WTC11 (cell line): Measurements from ENCODE around the gene CDH22. TPM values are rescaled to one million over a fixed set of nuclear protein-coding genes. Genes with fewer than 3 reads are reported as not detected.
A peak's percentile ranks its signal among the peaks of the same experiment; 100 is the strongest.

Experiments used
- ATAC-seq: fragments of 200-7000 bp; cut with Tn5 transposase; 2 replicates; pipeline ENCODE4 v1.10.0; 2021; ENCODE audit warnings: mild to moderate bottlenecking, moderate library complexity
- CTCF ChIA-PET: fragments of 300-600 bp; sonication (Branson Sonifier 250); formaldehyde crosslinking; loops from one replicate; lab custom pipeline; 2021; ENCODE audit warnings: antibody characterized with exemption; lab: Charles Lee
- POLR2A ChIA-PET: fragments of 350-600 bp; sonication (Branson Sonifier 250); formaldehyde crosslinking; loops from one replicate; lab custom pipeline; 2021; ENCODE audit warnings: antibody characterized with exemption; lab: Charles Lee
- DNase-seq: peaks from one replicate; pipeline ENCODE4 v3.0.0; 2021; ENCODE audit warnings: low spot score
- H3K27ac Mint-ChIP-seq: 2 replicates; pipeline ENCODE4 v1.8.0; 2021; ENCODE audit warnings: mixed read lengths
- H3K27me3 Mint-ChIP-seq: 2 replicates; pipeline ENCODE4 v1.8.0; 2021; ENCODE audit warnings: low read depth, mild to moderate bottlenecking, moderate library complexity, mixed read lengths
- H3K36me3 Mint-ChIP-seq: 2 replicates; pipeline ENCODE4 v1.8.0; 2021; ENCODE audit warnings: mixed read lengths
- H3K4me1 Mint-ChIP-seq: 2 replicates; pipeline ENCODE4 v1.8.0; 2022; ENCODE audit warnings: mixed read lengths
- H3K4me3 Mint-ChIP-seq: 2 replicates; pipeline ENCODE4 v1.8.0; 2021; ENCODE audit warnings: mild to moderate bottlenecking, moderate library complexity, mixed read lengths
- H3K9me3 Mint-ChIP-seq: 2 replicates; pipeline ENCODE4 v1.8.0; 2021; ENCODE audit warnings: mixed read lengths
- AR ChIP-seq: fragments of 250-450 bp; sonication (Bioruptor Pico); IDR thresholded peaks from 2 replicates; pipeline ENCODE4 v1.9.0; 2021; ENCODE audit warnings: mild to moderate bottlenecking
- ARID4B ChIP-seq: sonication (generic); formaldehyde crosslinking; IDR thresholded peaks from 2 replicates; pipeline ENCODE4 v1.8.0; 2023; ENCODE audit warnings: missing genetic modification reagents, mild to moderate bottlenecking, borderline replicate concordance
- CREB1 ChIP-seq: sonication (generic); formaldehyde crosslinking; IDR thresholded peaks from 2 replicates; pipeline ENCODE4 v1.8.0; 2023; ENCODE audit warnings: mild to moderate bottlenecking, missing genetic modification reagents
- ELF4 ChIP-seq: sonication (generic); formaldehyde crosslinking; IDR thresholded peaks from 2 replicates; pipeline ENCODE4 v1.8.1; 2022; ENCODE audit warnings: low read depth, mild to moderate bottlenecking, moderate library complexity, missing genetic modification reagents
- ESRRA ChIP-seq: sonication (generic); formaldehyde crosslinking; IDR thresholded peaks from 2 replicates; pipeline ENCODE4 v1.8.1; 2022; ENCODE audit warnings: mild to moderate bottlenecking, missing genetic modification reagents, borderline replicate concordance
- ETV6 ChIP-seq: sonication (generic); formaldehyde crosslinking; IDR thresholded peaks from 2 replicates; pipeline ENCODE4 v1.8.1; 2022; ENCODE audit warnings: mild to moderate bottlenecking, missing genetic modification reagents
- GABPB1 ChIP-seq: sonication (generic); formaldehyde crosslinking; IDR thresholded peaks from 2 replicates; pipeline ENCODE4 v1.8.1; 2023; ENCODE audit warnings: mild to moderate bottlenecking, missing genetic modification reagents
- JAZF1 ChIP-seq: fragments of 250-450 bp; sonication (Bioruptor Pico); IDR thresholded peaks from 2 replicates; pipeline ENCODE4 v1.9.0; 2021; ENCODE audit warnings: moderate library complexity, mild to moderate bottlenecking, inconsistent platforms
- JUN ChIP-seq: sonication (generic); formaldehyde crosslinking; IDR thresholded peaks from 2 replicates; pipeline ENCODE4 v1.8.0; 2023; ENCODE audit warnings: mild to moderate bottlenecking, missing genetic modification reagents
- MLX ChIP-seq: sonication (generic); formaldehyde crosslinking; IDR thresholded peaks from 2 replicates; pipeline ENCODE4 v1.8.1; 2023; ENCODE audit warnings: mild to moderate bottlenecking, missing genetic modification reagents, moderate library complexity
- NFYB ChIP-seq: sonication (generic); formaldehyde crosslinking; conservative IDR thresholded peaks from 2 replicates; pipeline ENCODE4 v1.8.0; 2022; ENCODE audit warnings: low read depth, missing genetic modification reagents
- NR1H2 ChIP-seq: sonication (generic); formaldehyde crosslinking; IDR thresholded peaks from 2 replicates; pipeline ENCODE4 v1.9.0; 2021; ENCODE audit warnings: mild to moderate bottlenecking, moderate library complexity, missing genetic modification reagents
- PRRX2 ChIP-seq: fragments of 250-450 bp; sonication (Bioruptor Pico); IDR thresholded peaks from 2 replicates; pipeline ENCODE4 v1.8.0; 2021; ENCODE audit warnings: mild to moderate bottlenecking
- ZMAT4 ChIP-seq: fragments of 250-450 bp; sonication (Bioruptor Pico); IDR thresholded peaks from 2 replicates; pipeline ENCODE4 v1.9.0; 2021; ENCODE audit warnings: mild to moderate bottlenecking
- ZNF121 ChIP-seq: sonication (generic); formaldehyde crosslinking; IDR thresholded peaks from 2 replicates; pipeline ENCODE4 v1.8.0; 2023; ENCODE audit warnings: missing genetic modification reagents
- ZNF263 ChIP-seq: sonication (generic); formaldehyde crosslinking; IDR thresholded peaks from 2 replicates; pipeline ENCODE4 v1.8.1; 2022; ENCODE audit warnings: low read depth, mild to moderate bottlenecking, moderate library complexity, missing genetic modification reagents
- ZNF423 ChIP-seq: fragments of 250-450 bp; sonication (Bioruptor Pico); IDR thresholded peaks from 2 replicates; pipeline ENCODE4 v2.1.2; 2022; ENCODE audit warnings: mild to moderate bottlenecking, moderate library complexity
- total RNA-seq: library from RNA; stranded (reverse); gene quantifications from 3 replicates; pipeline ENCODE4 v1.2.3, GENCODE V29; 2021
- TF ChIP-seq, protein P1 (sequence below): sonication (generic); formaldehyde crosslinking; IDR thresholded peaks from 2 replicates; pipeline ENCODE4 v1.8.1; 2023; ENCODE audit warnings: mild to moderate bottlenecking, missing genetic modification reagents, borderline replicate concordance
- TF ChIP-seq, protein P2 (sequence below): sonication (generic); formaldehyde crosslinking; IDR thresholded peaks from 2 replicates; pipeline ENCODE4 v1.8.0; 2023; ENCODE audit warnings: mild to moderate bottlenecking, missing genetic modification reagents

The CDH22 gene
- total RNA-seq, 1 experiment from 2014 or later: 0.13 TPM

GRCh38 chr20:46237736-46238135 lies 70.6 kb downstream of the CDH22 start (continued):
- TF ChIP-seq, protein P1, sequence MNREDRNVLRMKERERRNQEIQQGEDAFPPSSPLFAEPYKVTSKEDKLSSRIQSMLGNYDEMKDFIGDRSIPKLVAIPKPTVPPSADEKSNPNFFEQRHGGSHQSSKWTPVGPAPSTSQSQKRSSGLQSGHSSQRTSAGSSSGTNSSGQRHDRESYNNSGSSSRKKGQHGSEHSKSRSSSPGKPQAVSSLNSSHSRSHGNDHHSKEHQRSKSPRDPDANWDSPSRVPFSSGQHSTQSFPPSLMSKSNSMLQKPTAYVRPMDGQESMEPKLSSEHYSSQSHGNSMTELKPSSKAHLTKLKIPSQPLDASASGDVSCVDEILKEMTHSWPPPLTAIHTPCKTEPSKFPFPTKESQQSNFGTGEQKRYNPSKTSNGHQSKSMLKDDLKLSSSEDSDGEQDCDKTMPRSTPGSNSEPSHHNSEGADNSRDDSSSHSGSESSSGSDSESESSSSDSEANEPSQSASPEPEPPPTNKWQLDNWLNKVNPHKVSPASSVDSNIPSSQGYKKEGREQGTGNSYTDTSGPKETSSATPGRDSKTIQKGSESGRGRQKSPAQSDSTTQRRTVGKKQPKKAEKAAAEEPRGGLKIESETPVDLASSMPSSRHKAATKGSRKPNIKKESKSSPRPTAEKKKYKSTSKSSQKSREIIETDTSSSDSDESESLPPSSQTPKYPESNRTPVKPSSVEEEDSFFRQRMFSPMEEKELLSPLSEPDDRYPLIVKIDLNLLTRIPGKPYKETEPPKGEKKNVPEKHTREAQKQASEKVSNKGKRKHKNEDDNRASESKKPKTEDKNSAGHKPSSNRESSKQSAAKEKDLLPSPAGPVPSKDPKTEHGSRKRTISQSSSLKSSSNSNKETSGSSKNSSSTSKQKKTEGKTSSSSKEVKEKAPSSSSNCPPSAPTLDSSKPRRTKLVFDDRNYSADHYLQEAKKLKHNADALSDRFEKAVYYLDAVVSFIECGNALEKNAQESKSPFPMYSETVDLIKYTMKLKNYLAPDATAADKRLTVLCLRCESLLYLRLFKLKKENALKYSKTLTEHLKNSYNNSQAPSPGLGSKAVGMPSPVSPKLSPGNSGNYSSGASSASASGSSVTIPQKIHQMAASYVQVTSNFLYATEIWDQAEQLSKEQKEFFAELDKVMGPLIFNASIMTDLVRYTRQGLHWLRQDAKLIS (CRISPR knock-in tag): no peak
- TF ChIP-seq JAZF1 (CRISPR knock-in tag): no peak
- no peak for TF ChIP-seq AR
- no peak for TF ChIP-seq ZNF121 (CRISPR knock-in tag)
- TF ChIP-seq ZNF423 (CRISPR knock-in tag): no peak
- TF ChIP-seq, protein P2, sequence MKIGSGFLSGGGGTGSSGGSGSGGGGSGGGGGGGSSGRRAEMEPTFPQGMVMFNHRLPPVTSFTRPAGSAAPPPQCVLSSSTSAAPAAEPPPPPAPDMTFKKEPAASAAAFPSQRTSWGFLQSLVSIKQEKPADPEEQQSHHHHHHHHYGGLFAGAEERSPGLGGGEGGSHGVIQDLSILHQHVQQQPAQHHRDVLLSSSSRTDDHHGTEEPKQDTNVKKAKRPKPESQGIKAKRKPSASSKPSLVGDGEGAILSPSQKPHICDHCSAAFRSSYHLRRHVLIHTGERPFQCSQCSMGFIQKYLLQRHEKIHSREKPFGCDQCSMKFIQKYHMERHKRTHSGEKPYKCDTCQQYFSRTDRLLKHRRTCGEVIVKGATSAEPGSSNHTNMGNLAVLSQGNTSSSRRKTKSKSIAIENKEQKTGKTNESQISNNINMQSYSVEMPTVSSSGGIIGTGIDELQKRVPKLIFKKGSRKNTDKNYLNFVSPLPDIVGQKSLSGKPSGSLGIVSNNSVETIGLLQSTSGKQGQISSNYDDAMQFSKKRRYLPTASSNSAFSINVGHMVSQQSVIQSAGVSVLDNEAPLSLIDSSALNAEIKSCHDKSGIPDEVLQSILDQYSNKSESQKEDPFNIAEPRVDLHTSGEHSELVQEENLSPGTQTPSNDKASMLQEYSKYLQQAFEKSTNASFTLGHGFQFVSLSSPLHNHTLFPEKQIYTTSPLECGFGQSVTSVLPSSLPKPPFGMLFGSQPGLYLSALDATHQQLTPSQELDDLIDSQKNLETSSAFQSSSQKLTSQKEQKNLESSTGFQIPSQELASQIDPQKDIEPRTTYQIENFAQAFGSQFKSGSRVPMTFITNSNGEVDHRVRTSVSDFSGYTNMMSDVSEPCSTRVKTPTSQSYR (CRISPR knock-in tag): no peak
- no peak for TF ChIP-seq JUN (CRISPR knock-in tag)

GRCh38 chr20:46237227-46237626 lies 71.1 kb downstream of the CDH22 start:
- ChIA-PET POLR2A (no interaction called here), CTCF (interaction anchor here (0.5 to 1.1 kb wide), 3 partner anchors 109 to 1166 kb away, joined by 3 to 5 read pairs (median 4); no protein-coding TSS in a partner anchor)
- Mint-ChIP-seq H3K27me3 (peaks cover 3% of the 10 kb centered on the region; the same call in 1 of the 2 replicates), H3K27ac (no peak overlapping the region), H3K4me1 (peaks cover 14% of the 10 kb centered on the region), H3K36me3 (no peaks in the 10 kb centered on the region), H3K9me3 (no peaks in the 10 kb centered on the region), H3K4me3 (peak overlapping the region; percentile 24; the same call in 1 of the 2 replicates)
- DNase-seq (peak; percentile 36), ATAC-seq (peak; percentile 80)
- TF ChIP-seq ARID4B (CRISPR knock-in tag) (no peak), ESRRA (CRISPR knock-in tag) (no peak), GABPB1 (CRISPR knock-in tag) (no peak), ETV6 (CRISPR knock-in tag) (no peak), ZMAT4 (no peak), ELF4 (CRISPR knock-in tag) (no peak), NFYB (no peak), AR (no peak), MLX (no peak), NR1H2 (no peak), ZNF263 (CRISPR knock-in tag) (no peak), CREB1 (CRISPR knock-in tag) (no peak), PRRX2 (CRISPR knock-in tag) (no peak)
